D721Med (cell line): Measurements from ENCODE around the gene PCIF1.
"Not testable (repeated sequence)": the region's sequence is repeated elsewhere in the genome, so short reads cannot be mapped to it uniquely, and the experiment has no call there.

ENCODE experiments used
- DNase-seq: peaks from one replicate; pipeline ENCODE4 v3.0.0; 2011; ENCODE audit warnings: low spot score; ENCODE audit not compliant: insufficient read length
- FAIRE-seq: peaks from 2 replicates; lab custom pipeline; 2011; peaks lifted over from hg19 to GRCh38; lab: Jason Lieb, UNC
- CTCF ChIP-seq: IDR thresholded peaks from 2 replicates; pipeline ENCODE4 v1.5.1; 2012; ENCODE audit warnings: mild to moderate bottlenecking, control low read depth; ENCODE audit not compliant: insufficient read depth; ENCODE audit errors: missing control alignments

Gene PCIF1

GRCh38 chr20:45953672-45954071 lies 19.2 kb downstream of the PCIF1 start:
- no peak for TF ChIP-seq CTCF
- FAIRE-seq = no peak
- DNase-seq = no peak

GRCh38 chr20:45956326-45956725 lies 21.8 kb downstream of the PCIF1 start:
- not testable (repeated sequence) for FAIRE-seq, DNase-seq

- no peak for FAIRE-seq
- TF ChIP-seq CTCF = no peak
- no peak for DNase-seq
These were observed 22.8 kb downstream of the PCIF1 start for GRCh38 chr20:45957021-45957941.

GRCh38 chr20:45958593-45958992 lies 24.1 kb downstream of the PCIF1 start:
- no peak for TF ChIP-seq CTCF
- FAIRE-seq = no peak
- DNase-seq = no peak

GRCh38 chr20:45959126-45959525 lies 24.6 kb downstream of the PCIF1 start:
- no peak for DNase-seq
- no peak for TF ChIP-seq CTCF
- no peak for FAIRE-seq

- no peak for FAIRE-seq
- no peak for TF ChIP-seq CTCF
- DNase-seq = no peak
These were observed 25.6 kb downstream of the PCIF1 start for GRCh38 chr20:45959956-45960630.

GRCh38 chr20:45962031-45962755 lies 27.7 kb downstream of the PCIF1 start:
- TF ChIP-seq CTCF = no peak
- no peak for FAIRE-seq
- DNase-seq = no peak
